Heart left ventricle (tissue), 13 donors: Measurements from ENCODE around the gene USP32.

Experiments
- POLR2A ChIP-seq, 2 donors: fragments of 450-650 bp; IDR thresholded peaks; one replicate each; pipeline ENCODE4 v1.6.1; 2017; ENCODE audit warnings: antibody characterized with exemption in 2 of 2, mild to moderate bottlenecking in 2 of 2, moderate library complexity in 2 of 2
- TF ChIP-seq, protein P1 (sequence below), 12 donors: fragments of 200-600 bp; sonication (generic) in 4 of 12; IDR thresholded peaks; one replicate each; pipeline versions ENCODE4 v1.5.0 to v1.8.0; 2018 to 2022; ENCODE audit warnings: antibody characterized with exemption in 12 of 12, mild to moderate bottlenecking in 5 of 12
- donor health status: ischemic (EF 13 %, LVEDD 7.1; RV severe dilation, severe dysfunction).
- donor health status: DM: no; HTN: yes; CAD: no.
- donor health status: DM: no; HTN: no; CAD: no.
- donor health status: ischemic (EF 25% LVEDD 6.9; RV normal size, moderate dysfunction).
- donor health status: ischemic (EF 25% LVEDD 5.7; RV mildly dilated, moderate dysfunction).
- donor health status: ischemic (EF 35%, LVEDD 5.7; RV mildly dilated, moderate dysfunction).
- donor health status: nonischemic (EF 11% LVEDD 7.7; RV severe dilation, severe dysfunction).
- donor health status: DM: yes; HTN: yes; CAD: no.
- donor health status: PGD.
- donor health status: ischemic (EF 29% LVEDD 5.4; RV normal size, mild dysfunction).
- donor health status: nonischemic (EF 23%, LVEDD 6.1; RV moderate dilation, normal function).

GRCh38 chr17:60240290-60240689 lies 151.6 kb downstream of the USP32 start:
- TF ChIP-seq POLR2A (IDR thresholded peaks at IDR 0.05): no peak
- TF ChIP-seq, protein P1, sequence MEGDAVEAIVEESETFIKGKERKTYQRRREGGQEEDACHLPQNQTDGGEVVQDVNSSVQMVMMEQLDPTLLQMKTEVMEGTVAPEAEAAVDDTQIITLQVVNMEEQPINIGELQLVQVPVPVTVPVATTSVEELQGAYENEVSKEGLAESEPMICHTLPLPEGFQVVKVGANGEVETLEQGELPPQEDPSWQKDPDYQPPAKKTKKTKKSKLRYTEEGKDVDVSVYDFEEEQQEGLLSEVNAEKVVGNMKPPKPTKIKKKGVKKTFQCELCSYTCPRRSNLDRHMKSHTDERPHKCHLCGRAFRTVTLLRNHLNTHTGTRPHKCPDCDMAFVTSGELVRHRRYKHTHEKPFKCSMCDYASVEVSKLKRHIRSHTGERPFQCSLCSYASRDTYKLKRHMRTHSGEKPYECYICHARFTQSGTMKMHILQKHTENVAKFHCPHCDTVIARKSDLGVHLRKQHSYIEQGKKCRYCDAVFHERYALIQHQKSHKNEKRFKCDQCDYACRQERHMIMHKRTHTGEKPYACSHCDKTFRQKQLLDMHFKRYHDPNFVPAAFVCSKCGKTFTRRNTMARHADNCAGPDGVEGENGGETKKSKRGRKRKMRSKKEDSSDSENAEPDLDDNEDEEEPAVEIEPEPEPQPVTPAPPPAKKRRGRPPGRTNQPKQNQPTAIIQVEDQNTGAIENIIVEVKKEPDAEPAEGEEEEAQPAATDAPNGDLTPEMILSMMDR (IDR thresholded peaks at IDR 0.05): no peak
